Measurements from ENCODE around the gene ZNF555. TPM values are rescaled to one million over a fixed set of nuclear protein-coding genes. Genes with fewer than 3 reads are reported as not detected.
"Not testable (repeated sequence)": the region's sequence is repeated elsewhere in the genome, so short reads cannot be mapped to it uniquely, and the experiment has no call there.

The ZNF555 gene
- total RNA-seq, 2 experiments from 2014 or later: 2.2 to 3.2 TPM

DNA sequence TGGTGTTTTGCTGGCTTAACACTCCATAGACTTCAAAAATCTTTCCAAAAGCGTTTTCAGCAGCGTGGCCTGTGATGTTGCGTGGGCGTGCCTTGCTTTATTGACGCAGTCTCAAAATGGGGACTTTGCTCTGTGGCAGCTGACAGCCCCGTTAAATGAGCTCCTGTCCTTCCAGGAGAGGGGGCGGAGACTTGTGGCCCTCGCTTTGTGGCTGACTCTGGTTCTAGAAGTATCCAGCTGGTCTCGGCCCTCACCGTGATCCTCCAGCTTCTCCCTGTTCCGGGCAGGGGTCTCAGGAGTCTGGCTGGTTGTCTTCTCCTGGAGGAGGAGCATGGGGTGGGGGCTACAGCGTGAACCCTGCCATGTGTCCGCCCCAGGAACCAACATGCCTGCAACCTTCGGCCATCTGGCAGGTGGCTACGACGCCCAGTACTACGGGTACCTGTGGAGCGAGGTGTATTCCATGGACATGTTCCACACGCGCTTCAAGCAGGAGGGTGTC lies 30.0 kb upstream of the ZNF555 start:
- no peaks in the 10 kb centered on the region for H3K9me3 Mint-ChIP-seq
- H3K36me3 Mint-ChIP-seq (ENCODE audit: low read depth): peaks cover 6% of the 10 kb centered on the region
- no peaks in the 10 kb centered on the region for H3K27me3 Mint-ChIP-seq
- ChIA-PET POLR2A (no interaction called here), CTCF (no interaction called here)
- H3K4me1 Mint-ChIP-seq: no peaks in the 10 kb centered on the region
- H3K27ac Mint-ChIP-seq: no peak overlapping the region
- DNase-seq: no peak
- H3K4me3 Mint-ChIP-seq: no peak overlapping the region

DNA sequence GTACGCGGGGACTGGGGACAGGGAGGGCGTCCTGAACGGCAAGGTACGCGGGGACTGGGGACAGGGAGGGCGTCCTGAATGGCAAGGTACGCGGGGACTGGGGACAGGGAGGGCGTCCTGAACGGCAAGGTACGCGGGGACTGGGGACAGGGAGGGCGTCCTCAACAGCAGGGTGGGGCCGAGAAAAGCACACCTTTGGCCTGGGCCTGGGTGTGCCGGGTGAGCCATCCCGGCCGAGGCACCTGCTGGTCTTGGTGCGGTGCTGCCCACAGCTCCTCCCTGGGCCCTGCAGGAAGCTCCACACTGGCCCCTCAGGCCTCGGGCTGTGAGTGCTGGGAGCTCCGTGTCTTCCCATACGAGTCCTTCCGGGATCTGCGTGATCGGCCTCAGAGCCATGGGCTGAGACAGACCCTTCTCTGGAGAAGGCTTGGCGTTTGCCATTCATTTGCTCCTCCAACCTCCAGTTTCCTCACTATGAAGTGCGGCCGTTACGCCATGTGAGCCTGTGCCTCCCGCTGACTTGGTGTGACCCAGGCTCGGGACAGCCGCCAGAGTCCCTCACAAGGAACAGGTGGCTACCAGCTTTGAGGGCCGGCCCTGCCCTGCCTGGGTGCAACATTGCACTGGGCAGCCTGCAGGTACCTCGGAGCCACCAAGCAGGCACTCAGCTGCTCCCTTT lies 29.4 kb upstream of the ZNF555 start:
- ChIA-PET POLR2A (no interaction called here), CTCF (no interaction called here)
- H3K27ac Mint-ChIP-seq: no peak overlapping the region
- H3K27me3 Mint-ChIP-seq: no peaks in the 10 kb centered on the region
- H3K4me1 Mint-ChIP-seq: no peaks in the 10 kb centered on the region
- H3K4me3 Mint-ChIP-seq: no peak overlapping the region
- H3K36me3 Mint-ChIP-seq (ENCODE audit: low read depth): peaks cover 6% of the 10 kb centered on the region
- no peak for DNase-seq
- no peaks in the 10 kb centered on the region for H3K9me3 Mint-ChIP-seq

DNA sequence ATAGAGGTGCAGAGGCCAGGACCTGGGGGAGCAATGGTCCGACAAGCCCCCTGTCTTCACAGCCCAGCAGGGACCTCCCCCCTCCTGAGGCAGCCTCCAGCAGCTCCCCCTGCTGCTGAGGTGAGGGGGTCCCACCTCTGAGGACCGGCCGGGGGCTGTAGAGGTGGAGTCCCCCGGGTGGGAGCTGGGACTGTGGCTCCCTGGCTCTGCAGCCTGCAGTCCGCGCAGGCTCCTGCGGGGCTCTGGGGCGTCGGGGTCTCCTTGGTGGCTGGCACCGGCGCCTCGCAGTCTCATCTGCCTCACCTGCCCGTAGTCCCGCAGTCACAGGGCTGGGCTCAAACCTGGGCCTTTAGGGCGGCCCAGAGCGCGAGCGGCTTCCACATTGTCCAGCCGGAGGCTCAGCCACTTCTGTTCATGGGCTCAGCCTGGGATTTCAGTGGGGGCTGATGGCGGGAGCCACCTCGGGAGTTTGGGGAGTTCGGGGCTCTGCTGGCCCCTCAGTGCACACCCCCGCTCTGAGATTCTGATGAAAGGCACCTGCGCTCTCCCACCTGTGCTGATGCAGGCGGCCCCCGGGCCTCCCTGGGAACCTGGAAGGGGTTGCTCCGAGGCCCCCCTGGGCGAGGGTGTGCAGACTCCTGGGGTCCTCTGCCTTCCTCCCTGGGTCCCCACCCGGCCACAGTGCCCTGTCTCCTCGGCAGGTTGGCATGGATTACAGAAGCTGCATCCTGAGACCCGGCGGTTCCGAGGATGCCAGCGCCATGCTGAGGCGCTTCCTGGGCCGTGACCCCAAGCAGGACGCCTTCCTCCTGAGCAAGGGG lies 28.7 kb upstream of the ZNF555 start:
- ChIA-PET CTCF (no interaction called here), POLR2A (no interaction called here)
- Mint-ChIP-seq H3K27ac (no peak overlapping the region), H3K4me1 (no peaks in the 10 kb centered on the region), H3K4me3 (no peak overlapping the region), H3K27me3 (no peaks in the 10 kb centered on the region), H3K9me3 (no peaks in the 10 kb centered on the region), H3K36me3 (ENCODE audit: low read depth) (peaks cover 6% of the 10 kb centered on the region)
- no peak for DNase-seq

DNA sequence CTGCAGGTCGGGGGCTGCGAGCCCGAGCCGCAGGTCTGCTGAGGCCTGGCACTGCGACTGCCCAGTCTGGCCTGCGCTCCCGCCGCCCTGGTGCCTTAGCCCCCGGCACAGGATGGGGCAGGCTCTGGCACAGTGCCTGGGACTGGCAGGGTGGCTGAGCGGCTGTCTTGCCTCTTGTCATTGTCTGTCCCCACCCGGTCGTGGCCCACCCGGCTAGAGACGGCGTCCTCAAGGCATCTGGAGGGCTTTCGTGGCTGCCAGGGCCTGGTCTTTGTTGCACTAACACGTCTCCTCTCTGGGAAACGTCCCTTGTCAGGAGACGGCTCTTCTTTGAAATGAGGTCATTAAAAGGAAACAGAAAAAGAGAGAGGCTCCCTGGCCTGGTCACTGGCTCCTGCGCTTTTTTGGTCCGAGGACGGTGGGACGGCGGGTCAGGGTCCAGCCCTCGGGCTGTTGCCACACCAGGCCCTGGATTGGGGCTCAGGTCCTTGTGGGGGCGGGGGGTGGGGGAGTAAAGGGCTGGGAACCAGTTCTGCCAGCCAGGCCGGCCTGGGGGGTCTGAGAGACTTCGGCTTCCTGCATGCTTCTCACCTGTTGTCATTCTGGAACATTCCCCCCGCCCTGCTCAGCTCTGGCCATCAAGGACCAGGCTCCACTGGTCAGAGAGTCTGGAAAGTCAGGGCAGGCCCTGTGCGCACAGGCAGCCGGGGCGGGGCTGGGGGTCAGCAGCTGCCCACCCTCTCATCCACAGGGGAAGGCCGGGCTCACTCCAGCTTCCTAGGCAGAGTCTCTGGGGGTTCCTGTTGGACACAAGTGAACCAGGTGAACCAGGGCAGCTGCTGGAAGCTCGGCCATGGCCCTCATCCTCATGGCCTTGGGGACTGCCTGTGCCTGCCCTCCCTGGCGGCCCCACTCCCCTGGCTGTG lies 27.8 kb upstream of the ZNF555 start:
- Mint-ChIP-seq H3K9me3 (no peaks in the 10 kb centered on the region), H3K4me1 (no peaks in the 10 kb centered on the region), H3K4me3 (no peak overlapping the region), H3K27me3 (no peaks in the 10 kb centered on the region), H3K36me3 (ENCODE audit: low read depth) (peaks cover 6% of the 10 kb centered on the region), H3K27ac (no peak overlapping the region)
- ChIA-PET CTCF (no interaction called here), POLR2A (no interaction called here)
- no peak for DNase-seq

DNA sequence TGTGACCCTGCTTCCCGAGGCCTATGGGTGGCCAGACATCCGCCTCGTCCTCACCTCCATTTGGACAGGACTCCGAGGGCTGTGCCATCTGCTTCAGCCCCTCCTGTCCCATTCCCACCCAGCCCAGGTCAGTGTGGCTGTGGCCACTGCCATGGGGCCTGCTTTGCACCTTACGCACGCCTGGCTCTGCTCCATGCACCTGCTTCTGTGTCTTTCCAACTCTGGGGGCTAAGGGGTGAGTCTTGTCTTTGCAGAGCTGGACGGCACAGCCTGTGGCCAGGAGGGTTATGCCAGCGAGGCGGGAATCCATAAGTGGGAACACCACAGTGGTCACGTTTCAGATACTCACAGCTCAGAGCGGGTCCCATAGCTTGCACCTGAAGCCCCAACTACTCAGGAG lies 26.8 kb upstream of the ZNF555 start:
- no peak overlapping the region for H3K27ac Mint-ChIP-seq
- H3K9me3 Mint-ChIP-seq: no peaks in the 10 kb centered on the region
- H3K36me3 Mint-ChIP-seq (ENCODE audit: low read depth): no peaks in the 10 kb centered on the region
- H3K4me3 Mint-ChIP-seq: no peak overlapping the region
- H3K27me3 Mint-ChIP-seq: no peaks in the 10 kb centered on the region
- POLR2A ChIA-PET: no interaction called here
- H3K4me1 Mint-ChIP-seq: no peaks in the 10 kb centered on the region
- CTCF ChIA-PET: no interaction called here
- no peak for DNase-seq

DNA sequence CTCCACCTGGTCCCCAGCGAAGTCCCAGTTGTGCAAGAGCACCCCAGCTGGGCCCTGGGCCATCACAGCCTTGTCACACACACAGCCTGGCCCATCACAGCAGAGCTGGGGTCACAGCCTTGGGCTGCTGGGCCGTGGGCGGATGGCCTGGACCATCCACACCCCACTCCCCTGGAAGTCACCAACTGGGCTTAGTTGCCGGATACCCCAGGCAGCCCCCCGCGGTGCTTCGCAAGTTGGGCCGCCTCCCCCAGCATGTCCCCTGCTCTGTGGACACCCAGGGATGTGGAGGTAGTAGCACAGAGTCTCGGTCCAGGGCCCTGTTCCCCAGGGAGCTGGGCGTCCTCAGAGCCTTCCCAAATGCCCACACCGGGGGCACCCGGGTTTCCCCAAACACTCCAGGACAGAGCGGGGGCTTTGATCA lies 26.1 kb upstream of the ZNF555 start:
- H3K9me3 Mint-ChIP-seq: no peaks in the 10 kb centered on the region
- CTCF ChIA-PET: no interaction called here
- POLR2A ChIA-PET: no interaction called here
- DNase-seq: no peak
- H3K4me1 Mint-ChIP-seq: peaks cover 1% of the 10 kb centered on the region
- no peak overlapping the region for H3K27ac Mint-ChIP-seq
- H3K27me3 Mint-ChIP-seq: no peaks in the 10 kb centered on the region
- H3K4me3 Mint-ChIP-seq: no peak overlapping the region
- H3K36me3 Mint-ChIP-seq (ENCODE audit: low read depth): no peaks in the 10 kb centered on the region

DNA sequence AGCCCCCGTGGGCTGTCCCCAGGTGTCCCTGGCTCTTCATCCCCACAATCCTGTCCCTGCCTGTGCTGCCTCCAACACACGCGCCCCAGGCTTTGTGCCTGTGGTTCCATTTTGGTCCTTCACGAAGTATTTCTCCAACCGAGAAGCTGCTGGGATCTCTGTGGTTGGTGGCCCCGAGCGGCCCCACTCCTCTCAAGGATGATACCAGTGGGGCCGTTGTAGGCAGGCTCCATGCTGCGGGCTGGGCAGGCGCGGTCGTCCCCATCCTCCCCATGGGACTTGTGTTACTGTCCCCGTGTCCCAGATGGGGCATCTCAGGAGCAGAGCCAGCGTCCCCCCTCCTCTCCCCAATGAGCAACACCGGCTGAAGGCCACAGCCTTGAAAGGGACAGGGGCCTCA lies 25.4 kb upstream of the ZNF555 start:
- H3K36me3 Mint-ChIP-seq (ENCODE audit: low read depth): no peaks in the 10 kb centered on the region
- CTCF ChIA-PET: no interaction called here

DNA sequence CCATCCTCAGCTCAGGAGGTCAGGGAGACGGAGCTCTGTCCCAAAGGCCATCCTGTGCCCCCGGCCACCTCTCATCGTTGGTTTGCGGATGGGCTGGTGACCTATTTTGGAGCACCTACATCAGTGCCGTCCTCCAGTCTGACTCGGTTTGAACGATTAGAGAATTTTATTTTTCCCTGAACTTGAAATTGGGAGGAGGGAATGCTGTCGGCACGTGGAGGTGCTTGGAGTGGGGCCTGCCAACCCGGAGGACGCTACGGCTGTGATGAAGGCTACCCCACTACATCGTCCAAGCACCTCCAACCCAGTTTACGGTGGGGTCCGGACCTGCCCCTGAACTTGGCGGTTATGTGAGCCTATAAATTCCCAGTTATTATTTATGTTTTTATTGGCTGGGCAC lies 24.6 kb upstream of the ZNF555 start:
- H3K4me3 Mint-ChIP-seq: no peak overlapping the region

More for the DNA sequence above, 25.4 kb upstream of the ZNF555 start:
- POLR2A ChIA-PET: no interaction called here
- H3K27ac Mint-ChIP-seq: no peak overlapping the region
- H3K27me3 Mint-ChIP-seq: no peaks in the 10 kb centered on the region
- no peaks in the 10 kb centered on the region for H3K9me3 Mint-ChIP-seq
- H3K4me1 Mint-ChIP-seq: peaks cover 4% of the 10 kb centered on the region
- H3K4me3 Mint-ChIP-seq: no peak overlapping the region
- no peak for DNase-seq

DNA sequence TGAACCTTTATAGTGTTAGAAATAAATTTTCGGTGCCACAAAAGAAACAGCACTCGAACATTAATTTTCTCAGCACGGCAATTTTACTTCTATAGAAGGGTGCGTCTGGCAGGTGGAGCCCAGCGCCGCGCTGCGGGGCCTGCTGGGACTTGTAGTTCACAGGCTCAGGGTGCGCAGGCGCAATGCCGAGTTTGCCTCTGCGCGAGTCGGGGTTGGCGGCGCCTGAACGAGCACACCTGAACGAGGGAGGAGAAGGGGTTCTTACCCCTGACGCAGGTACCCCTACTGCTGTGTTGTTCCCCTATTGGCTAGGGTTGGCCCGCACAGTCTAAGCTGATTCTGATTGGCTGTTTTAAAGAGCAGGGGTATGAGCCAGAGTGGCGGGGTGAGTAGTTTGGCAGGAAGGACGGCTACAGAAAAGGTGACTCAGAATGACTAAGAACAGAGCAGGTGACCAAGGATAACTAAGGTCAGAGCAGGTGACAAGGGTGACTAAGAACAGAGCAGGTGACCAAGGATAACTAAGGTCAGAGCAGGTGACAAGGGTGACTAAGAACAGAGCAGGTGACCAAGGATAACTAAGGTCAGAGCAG lies 23.9 kb upstream of the ZNF555 start:
- DNase-seq; H3K27me3 Mint-ChIP-seq; H3K4me3 Mint-ChIP-seq; POLR2A ChIA-PET; H3K9me3 Mint-ChIP-seq; H3K27ac Mint-ChIP-seq; H3K36me3 Mint-ChIP-seq (ENCODE audit: low read depth); CTCF ChIA-PET; H3K4me1 Mint-ChIP-seq: not testable (repeated sequence)

More for the DNA sequence above, 24.6 kb upstream of the ZNF555 start:
- no peak overlapping the region for H3K27ac Mint-ChIP-seq
- ChIA-PET CTCF (no interaction called here), POLR2A (no interaction called here)
- peaks cover 8% of the 10 kb centered on the region for H3K4me1 Mint-ChIP-seq
- H3K27me3 Mint-ChIP-seq: no peaks in the 10 kb centered on the region
- no peaks in the 10 kb centered on the region for H3K9me3 Mint-ChIP-seq
- DNase-seq: no peak
- no peaks in the 10 kb centered on the region for H3K36me3 Mint-ChIP-seq (ENCODE audit: low read depth)

DNA sequence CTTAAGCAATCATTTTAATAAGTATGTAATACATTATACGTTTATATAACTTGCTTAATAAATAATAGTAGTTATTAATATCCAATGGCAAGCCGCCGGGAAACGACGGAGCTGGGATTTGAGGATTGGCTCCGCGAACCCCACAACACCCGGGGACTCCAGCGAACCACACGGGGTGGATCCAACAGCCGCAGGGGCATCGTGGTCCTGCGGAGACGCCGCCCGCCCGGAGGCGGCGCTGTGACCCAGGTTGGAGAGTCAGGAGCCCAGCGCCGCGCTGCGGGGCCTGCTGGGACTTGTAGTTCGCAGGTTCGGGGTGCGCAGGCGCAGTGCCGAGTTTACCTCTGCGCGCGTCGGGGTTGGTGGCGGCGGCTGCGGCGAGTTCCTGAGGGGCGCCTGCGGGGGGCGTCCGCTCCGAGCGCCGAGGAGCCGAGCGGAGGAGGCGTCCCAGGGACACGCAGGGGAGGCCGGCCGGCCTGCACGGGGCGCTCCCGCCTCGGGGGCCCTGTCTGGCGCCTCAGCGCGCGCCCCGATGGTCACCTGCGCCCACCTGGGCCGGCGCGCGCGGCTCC lies 21.6 kb upstream of the ZNF555 start, which contains the start of gene ZNF554:
TSS of gene ZNF554 (plus strand) at position 329 of the 572 bp plus-strand sequence. CDS start at position 533, 204 bp downstream.
- ChIA-PET POLR2A (no interaction called here), CTCF (interaction anchor here (0.8 to 1.6 kb wide), 5 partner anchors 16 to 216 kb away, joined by 3 to 6 read pairs (median 3); partner anchors contain the start of gene SGTA)
- peak within 1 kb of the TSS; percentile 77 for H3K4me3 Mint-ChIP-seq
- H3K27ac Mint-ChIP-seq: peak within 1 kb of the TSS; percentile 79
- peaks cover 5% of the 10 kb centered on the region for H3K36me3 Mint-ChIP-seq (ENCODE audit: low read depth)
- H3K9me3 Mint-ChIP-seq: peaks cover 3% of the 10 kb centered on the region
- peaks cover 8% of the 10 kb centered on the region for H3K4me1 Mint-ChIP-seq
- H3K27me3 Mint-ChIP-seq: no peaks in the 10 kb centered on the region
- DNase-seq: peak; percentile 98

DNA sequence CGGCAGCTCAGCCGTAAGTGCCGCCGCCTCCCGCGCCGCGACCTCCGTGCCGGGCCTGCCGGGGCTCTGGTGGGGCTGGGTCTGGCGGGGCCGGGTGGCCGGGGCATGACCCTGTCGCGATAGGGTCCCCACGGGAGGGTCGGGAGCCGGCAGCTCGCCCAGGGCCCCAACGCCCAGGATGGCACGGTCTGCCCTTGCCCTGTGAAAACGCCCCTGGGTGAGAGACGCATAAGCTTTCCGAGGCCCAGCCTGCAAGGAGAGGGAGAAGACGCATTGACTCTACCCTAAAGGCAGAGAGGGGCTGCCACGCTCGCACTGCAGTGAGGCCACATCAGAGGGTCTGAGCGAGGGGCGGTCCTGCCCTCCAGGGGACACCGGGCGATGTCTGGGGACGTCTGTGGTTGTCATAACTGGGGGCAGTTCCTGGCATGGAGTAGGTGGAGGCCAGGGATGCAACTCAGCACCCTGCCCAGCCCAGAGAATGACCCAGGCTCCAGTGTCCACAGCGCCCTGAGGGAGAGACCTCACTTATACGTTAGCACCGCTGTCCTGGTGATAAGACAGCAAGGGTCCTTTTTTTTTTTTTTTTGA lies 21.1 kb upstream of the ZNF555 start:
- Mint-ChIP-seq H3K27ac (peak overlapping the region; percentile 79), H3K9me3 (peaks cover 4% of the 10 kb centered on the region), H3K27me3 (no peaks in the 10 kb centered on the region), H3K4me1 (peaks cover 8% of the 10 kb centered on the region), H3K4me3 (peak overlapping the region; percentile 77), H3K36me3 (ENCODE audit: low read depth) (peaks cover 9% of the 10 kb centered on the region)
- ChIA-PET POLR2A (no interaction called here), CTCF (interaction anchor here (1.0 to 1.6 kb wide), 3 partner anchors 16 to 216 kb away, joined by 3 to 6 read pairs (median 3); partner anchors contain the start of gene SGTA)
- DNase-seq: peak; percentile 14

DNA sequence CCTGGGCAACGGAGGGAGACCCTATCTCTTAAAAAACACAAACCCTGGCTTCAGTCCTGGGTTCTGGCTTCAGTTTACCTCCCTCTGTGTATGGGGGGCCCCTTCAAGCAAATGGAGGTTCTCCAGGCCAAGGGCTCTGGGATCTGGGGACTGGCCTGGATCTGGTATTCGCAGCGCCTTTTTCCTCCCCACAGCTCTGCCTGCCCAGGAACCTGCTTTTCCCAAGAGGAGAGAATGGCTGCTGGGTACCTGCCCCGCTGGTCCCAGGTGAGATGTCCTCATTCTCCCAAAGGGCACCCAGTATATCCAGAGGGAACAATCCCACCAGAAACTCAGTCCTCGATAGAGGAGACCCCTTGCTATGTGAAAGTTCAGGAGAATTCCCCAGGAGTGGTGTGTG lies 18.4 kb upstream of the ZNF555 start:
- no peak overlapping the region for H3K4me3 Mint-ChIP-seq
- H3K27ac Mint-ChIP-seq: no peak overlapping the region
- H3K9me3 Mint-ChIP-seq: peaks cover 13% of the 10 kb centered on the region
- DNase-seq: no peak
- H3K27me3 Mint-ChIP-seq: no peaks in the 10 kb centered on the region
- ChIA-PET CTCF (no interaction called here), POLR2A (no interaction called here)
- H3K4me1 Mint-ChIP-seq: peaks cover 11% of the 10 kb centered on the region
- peaks cover 21% of the 10 kb centered on the region for H3K36me3 Mint-ChIP-seq (ENCODE audit: low read depth)
